GM18909 (cell line): Measurements from ENCODE around the gene ARIH2.
"Not testable (repeated sequence)": the region's sequence is repeated elsewhere in the genome, so short reads cannot be mapped to it uniquely, and the experiment has no call there.

ENCODE experiments used
- ATAC-seq: cut with Tn5 transposase; IDR thresholded peaks from one replicate; pipeline ENCODE4 v1.9.1; 2021; ENCODE audit warnings: mild to moderate bottlenecking; ENCODE audit not compliant: unreplicated experiment, poor library complexity

The ARIH2 gene

GRCh38 chr3:48997714-48998637 lies 79.3 kb downstream of the ARIH2 start:
- no peak for ATAC-seq

DNA sequence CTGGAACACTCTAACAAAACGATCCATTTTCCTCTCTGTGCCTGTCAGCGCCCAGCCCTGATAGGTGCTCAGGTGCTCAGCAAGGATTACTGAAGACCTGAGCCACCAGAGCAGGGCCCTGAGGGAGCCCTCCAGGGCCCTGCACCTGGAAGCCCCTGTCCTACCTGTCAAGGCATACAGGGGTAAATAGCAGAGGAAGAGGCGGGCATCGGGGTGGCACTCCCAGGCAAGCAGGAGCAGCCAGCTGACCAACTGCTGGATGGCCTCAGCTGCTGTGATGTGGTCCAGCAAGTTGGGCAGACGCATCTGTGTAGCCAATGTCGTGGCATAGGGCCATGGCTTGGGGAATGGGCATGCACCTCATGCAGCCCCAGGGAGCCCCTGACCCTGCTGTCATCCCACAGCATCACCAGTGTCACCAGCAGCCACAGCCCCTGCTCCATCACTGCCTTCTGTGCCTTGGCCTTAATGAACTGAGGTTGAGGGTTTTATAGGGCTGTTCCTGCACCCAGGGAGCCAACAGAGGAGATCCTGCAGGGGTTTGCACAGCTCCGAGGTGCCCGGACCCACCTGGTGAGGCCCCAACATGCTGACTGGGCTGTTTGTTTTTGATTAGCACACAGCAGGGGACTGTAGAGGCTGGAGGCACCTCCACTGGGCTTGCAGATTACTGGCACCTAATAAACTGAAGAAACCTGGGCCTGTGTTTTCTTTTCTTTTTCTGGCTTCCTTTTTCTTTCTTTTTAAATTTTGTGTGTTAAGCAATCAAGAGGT lies 80.6 kb downstream of the ARIH2 start:
- no peak for ATAC-seq

- ATAC-seq, result no peak
Observed at GRCh38 chr3:49001155-49001554, 82.5 kb downstream of the ARIH2 start.

DNA sequence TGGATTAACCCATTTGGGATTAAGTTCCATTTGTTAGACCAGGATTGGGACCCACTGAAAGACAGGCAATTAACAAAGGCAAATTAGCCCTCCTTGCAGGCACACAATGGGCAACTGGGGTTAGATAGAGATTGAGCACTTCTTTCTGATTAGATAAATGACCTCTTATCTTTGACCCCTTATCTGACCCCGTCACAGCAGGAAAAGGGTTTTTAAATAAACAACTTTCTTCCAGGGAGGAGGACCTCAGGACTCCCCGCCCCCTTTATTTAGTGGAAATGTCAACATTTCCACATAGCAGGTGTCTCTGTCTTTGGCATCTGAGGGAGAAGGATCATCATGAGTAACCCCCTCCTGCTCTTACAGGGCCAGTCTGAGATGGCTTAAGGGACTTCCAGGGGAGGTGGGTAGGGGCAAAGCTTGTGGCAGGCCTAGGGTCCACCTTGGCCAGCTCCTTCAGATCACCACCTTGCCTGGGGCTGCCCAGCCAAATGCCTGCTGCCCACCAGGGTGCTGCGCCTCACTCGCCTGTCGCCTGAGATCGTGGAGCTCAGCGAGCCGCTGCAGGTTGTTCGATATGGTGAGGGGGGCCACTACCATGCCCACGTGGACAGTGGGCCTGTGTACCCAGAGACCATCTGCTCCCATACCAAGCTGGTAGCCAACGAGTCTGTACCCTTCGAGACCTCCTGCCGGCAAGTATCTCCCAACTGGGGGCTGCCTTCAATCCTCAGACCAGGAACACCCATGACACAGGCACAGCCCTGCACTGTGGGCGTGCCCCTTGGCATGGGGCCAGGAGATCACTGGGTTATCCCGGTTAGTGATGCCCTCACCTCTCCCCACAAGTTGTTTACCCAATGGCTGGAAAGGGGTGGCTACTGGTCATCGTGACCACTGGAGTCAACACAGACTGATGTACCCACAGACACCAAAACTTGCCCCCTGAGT lies 86.0 kb downstream of the ARIH2 start:
- ATAC-seq, result no peak

- ATAC-seq, result no peak
Observed at GRCh38 chr3:49005303-49005680, 86.7 kb downstream of the ARIH2 start.

DNA sequence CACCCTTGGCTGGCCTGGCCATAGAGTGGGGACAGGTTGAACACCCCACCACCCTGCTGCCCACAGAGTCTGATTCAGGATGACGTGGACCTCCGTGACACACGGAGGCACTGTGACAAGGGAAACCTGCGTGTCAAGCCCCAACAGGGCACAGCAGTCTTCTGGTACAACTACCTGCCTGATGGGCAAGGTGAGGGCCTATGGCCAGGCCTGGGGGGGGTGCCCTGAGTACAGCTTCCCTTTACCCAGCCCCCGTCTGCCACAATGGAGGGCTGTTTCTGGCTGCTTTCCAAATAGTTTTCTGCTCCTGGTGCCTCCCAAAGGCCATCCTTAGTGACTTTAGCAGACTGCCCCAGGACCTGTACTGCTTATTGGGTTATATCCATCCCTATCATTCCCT lies 87.4 kb downstream of the ARIH2 start:
- ATAC-seq, result no peak

DNA sequence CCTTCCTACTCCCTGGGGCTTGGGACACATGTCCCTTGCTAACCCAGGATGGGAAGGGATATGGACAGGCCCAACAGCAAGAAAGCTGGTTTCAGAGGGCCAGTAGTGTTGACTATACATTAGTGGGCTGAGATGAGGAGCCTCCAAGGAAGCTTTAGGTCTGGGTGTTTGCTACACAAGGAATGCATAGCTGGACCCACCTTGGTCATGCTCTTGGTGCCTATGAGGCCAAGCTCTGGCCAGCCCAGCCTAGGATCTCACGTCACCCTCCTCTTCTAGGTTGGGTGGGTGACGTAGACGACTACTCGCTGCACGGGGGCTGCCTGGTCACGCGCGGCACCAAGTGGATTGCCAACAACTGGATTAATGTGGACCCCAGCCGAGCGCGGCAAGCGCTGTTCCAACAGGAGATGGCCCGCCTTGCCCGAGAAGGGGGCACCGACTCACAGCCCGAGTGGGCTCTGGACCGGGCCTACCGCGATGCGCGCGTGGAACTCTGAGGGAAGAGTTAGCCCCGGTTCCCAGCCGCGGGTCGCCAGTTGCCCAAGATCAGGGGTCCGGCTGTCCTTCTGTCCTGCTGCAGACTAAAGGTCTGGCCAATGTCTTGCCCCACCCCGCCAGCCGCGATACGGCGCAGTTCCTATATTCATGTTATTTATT lies 87.9 kb downstream of the ARIH2 start:
- peak; percentile 2 for ATAC-seq

- peak; percentile 86 for ATAC-seq
Observed at GRCh38 chr3:49007068-49007770, 88.6 kb downstream of the ARIH2 start, which contains the start of gene WDR6. Gene WDR6, plus strand, starts transcription at chr3:49007391. Its CDS starts 41 bp downstream, at chr3:49007432.

GRCh38 chr3:49007771-49008528 lies 89.3 kb downstream of the ARIH2 start:
- peak; percentile 41 for ATAC-seq

DNA sequence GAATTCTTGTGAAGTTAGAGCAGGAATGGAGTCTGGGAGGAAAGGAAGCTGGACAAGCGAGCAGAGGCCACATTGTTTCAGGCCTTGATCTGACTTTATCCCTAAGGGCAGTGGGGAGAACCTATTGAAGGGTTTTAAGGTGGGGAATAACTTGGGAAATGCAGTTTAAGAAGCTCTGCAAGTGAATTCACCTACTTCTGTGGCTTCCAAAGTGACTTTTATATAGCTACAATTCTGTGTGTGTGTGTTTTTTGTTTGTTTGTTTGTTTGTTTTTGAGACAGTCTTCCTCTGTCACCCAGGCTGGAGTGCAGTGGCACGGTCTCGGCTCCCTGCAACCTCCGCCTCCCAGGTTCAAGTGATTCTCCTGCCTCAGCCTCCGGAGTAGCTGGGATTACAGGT lies 90.0 kb downstream of the ARIH2 start:
- not testable (repeated sequence) for ATAC-seq

- no peak for ATAC-seq
Observed at GRCh38 chr3:49009396-49009795, 90.8 kb downstream of the ARIH2 start.

- no peak for ATAC-seq
Observed at GRCh38 chr3:49012441-49013017, 93.9 kb downstream of the ARIH2 start.

- ATAC-seq, result no peak
Observed at GRCh38 chr3:49013113-49013737, 94.6 kb downstream of the ARIH2 start.

DNA sequence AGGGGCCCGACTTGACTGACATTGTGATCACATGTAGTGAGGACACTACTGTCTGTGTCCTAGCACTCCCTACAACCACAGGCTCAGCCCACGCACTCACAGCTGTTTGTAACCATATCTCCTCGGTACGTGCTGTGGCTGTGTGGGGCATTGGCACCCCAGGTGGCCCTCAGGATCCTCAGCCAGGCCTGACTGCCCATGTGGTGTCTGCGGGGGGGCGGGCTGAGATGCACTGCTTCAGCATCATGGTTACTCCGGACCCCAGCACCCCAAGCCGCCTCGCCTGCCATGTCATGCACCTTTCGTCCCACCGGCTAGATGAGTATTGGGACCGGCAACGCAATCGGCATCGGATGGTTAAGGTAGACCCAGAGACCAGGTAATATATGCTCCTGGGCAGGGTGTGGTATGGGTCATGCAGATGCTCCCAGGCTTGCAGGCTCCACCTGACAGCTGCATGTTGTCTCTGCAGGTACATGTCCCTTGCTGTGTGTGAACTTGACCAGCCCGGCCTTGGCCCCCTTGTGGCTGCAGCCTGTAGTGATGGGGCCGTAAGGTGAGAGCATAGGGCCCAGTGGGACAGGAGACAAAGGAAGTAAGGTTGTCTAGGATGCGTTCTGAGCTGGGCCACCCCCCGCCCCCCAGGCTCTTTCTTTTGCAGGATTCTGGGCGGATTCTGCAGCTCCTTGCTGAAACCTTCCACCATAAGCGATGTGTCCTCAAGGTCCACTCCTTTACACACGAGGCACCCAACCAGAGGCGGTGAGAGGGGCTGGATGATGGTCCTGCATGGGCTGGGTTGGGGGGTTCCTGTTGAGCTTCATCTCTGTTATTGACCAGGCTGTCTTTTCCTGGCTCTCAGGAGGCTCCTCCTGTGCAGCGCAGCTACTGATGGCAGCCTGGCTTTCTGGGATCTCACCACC lies 95.4 kb downstream of the ARIH2 start:
- ATAC-seq, result no peak

DNA sequence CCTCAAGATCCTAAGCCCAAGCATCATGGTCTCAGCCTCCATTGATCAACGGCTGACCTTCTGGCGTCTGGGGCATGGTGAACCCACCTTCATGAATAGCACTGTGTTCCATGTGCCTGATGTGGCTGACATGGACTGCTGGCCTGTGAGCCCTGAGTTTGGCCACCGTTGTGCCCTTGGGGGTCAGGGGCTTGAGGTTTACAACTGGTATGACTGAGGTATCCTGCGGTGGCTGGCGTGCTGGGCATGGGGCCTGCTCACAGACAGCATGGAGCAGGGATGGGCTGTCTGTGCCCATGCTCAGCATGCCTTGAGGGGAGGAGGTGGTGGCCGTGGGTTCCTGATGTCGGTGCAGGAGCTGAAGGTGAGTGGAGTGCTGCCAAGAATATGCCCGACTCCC lies 96.4 kb downstream of the ARIH2 start:
- ATAC-seq, result no peak

DNA sequence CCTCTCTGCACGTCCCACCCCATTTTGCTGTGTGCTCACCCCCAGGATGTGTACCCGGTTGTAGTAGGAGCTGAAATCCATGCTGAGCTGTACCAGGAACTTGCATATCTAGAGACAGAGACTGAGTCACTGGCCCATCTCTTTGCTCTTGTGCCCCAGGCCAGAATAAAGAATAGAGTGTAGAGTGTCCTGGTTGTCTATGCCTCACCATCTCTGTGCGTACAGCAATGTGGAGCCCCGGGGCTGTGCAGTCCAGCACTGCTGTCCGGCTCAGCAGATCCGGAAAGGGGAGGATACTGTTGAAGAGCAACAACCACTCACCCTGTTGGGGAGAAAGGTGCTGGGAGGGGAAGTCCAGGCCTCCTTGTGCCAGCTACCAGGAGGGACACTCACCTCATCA lies 97.1 kb downstream of the ARIH2 start:
- ATAC-seq, result no peak
